HEK293 (cell line): ENCODE results near the gene AKT1.

ENCODE experiments used
- CTCF ChIA-PET: fragments of 350-600 bp; formaldehyde crosslinking; extraction: SDS; loops from one replicate; lab custom pipeline; 2021; ENCODE audit warnings: antibody characterized with exemption; lab: Yijun Ruan, JAX
- POLR2A ChIA-PET: fragments of 300-600 bp; formaldehyde crosslinking; extraction: SDS; loops from one replicate; lab custom pipeline; 2020; ENCODE audit warnings: antibody characterized with exemption, inconsistent platforms; lab: Yijun Ruan, JAX
- H3K27ac ChIP-seq: fragments of 200-500 bp; sonication (Bioruptor generic); 2 replicates; pipeline ENCODE4 v1.5.1; 2014; ENCODE audit warnings: low read depth, low read length, control low read depth, inconsistent platforms; ENCODE audit errors: extremely low read depth
- H3K36me3 ChIP-seq, 2 experiments: fragments of 200-500 bp in 1 of 2; sonication (Bioruptor generic) in 1 of 2; 1 replicate in 1 of 2; 2 replicates in 1 of 2; pipeline ENCODE4 v1.5.1; 2014 to 2017; ENCODE audit warnings: inconsistent platforms in 2 of 2, low read length in 2 of 2; ENCODE audit not compliant: control insufficient read depth in 2 of 2, insufficient read depth in 1 of 2
- H3K4me1 ChIP-seq: fragments of 200-500 bp; sonication (Bioruptor generic); 2 replicates; pipeline ENCODE4 v1.5.1; 2014; ENCODE audit warnings: mild to moderate bottlenecking, low read length, inconsistent platforms; ENCODE audit not compliant: control insufficient read depth, insufficient read depth
- H3K4me3 ChIP-seq: 2 replicates; pipeline ENCODE4 v1.5.1; 2011; ENCODE audit warnings: low read depth, mild to moderate bottlenecking, control low read depth, low read length, moderate library complexity
- H3K9me3 ChIP-seq: fragments of 200-500 bp; sonication (Bioruptor generic); 2 replicates; pipeline ENCODE4 v1.5.1; 2014; ENCODE audit warnings: low read depth, low read length, inconsistent platforms; ENCODE audit not compliant: control insufficient read depth, insufficient read depth
- BCL11A ChIP-seq: fragments of 450-650 bp; formaldehyde crosslinking; IDR thresholded peaks from 2 replicates; pipeline ENCODE4 v1.5.1; 2016; ENCODE audit warnings: low read depth, missing biosample characterization, missing genetic modification characterization
- BCL6B ChIP-seq: fragments of 450-650 bp; formaldehyde crosslinking; IDR thresholded peaks from 2 replicates; pipeline ENCODE4 v1.5.1; 2017; ENCODE audit warnings: missing biosample characterization, missing genetic modification characterization
- EGR2 ChIP-seq: fragments of 450-650 bp; formaldehyde crosslinking; IDR thresholded peaks from 2 replicates; pipeline ENCODE4 v1.5.1; 2016; ENCODE audit warnings: low read depth, missing biosample characterization, missing genetic modification characterization
- MEIS1 ChIP-seq: sonication (generic); formaldehyde crosslinking; IDR thresholded peaks from 2 replicates; pipeline ENCODE4 v1.8.1; 2022; ENCODE audit warnings: missing genetic modification reagents, mild to moderate bottlenecking, borderline replicate concordance
- ZFP69B ChIP-seq: fragments of 450-650 bp; formaldehyde crosslinking; IDR thresholded peaks from 2 replicates; pipeline ENCODE4 v1.5.1; 2016; ENCODE audit warnings: missing biosample characterization, missing genetic modification characterization
- ZNF138 ChIP-seq: fragments of 450-650 bp; formaldehyde crosslinking; IDR thresholded peaks from 2 replicates; pipeline ENCODE4 v1.5.1; 2016; ENCODE audit warnings: missing biosample characterization, missing genetic modification characterization, borderline replicate concordance
- ZNF169 ChIP-seq: fragments of 450-650 bp; formaldehyde crosslinking; IDR thresholded peaks from 2 replicates; pipeline ENCODE4 v1.5.1; 2016; ENCODE audit warnings: missing biosample characterization, missing genetic modification characterization
- ZNF292 ChIP-seq: fragments of 450-650 bp; formaldehyde crosslinking; IDR thresholded peaks from 2 replicates; pipeline ENCODE4 v1.5.1; 2016; ENCODE audit warnings: low read depth, missing biosample characterization, missing genetic modification characterization, borderline replicate concordance
- ZNF391 ChIP-seq: fragments of 450-650 bp; formaldehyde crosslinking; IDR thresholded peaks from 2 replicates; pipeline ENCODE4 v1.5.1; 2016; ENCODE audit warnings: low read depth, missing biosample characterization, missing genetic modification characterization, borderline replicate concordance
- ZNF404 ChIP-seq: fragments of 450-650 bp; formaldehyde crosslinking; IDR thresholded peaks from 2 replicates; pipeline ENCODE4 v1.5.1; 2017; ENCODE audit warnings: missing biosample characterization, missing genetic modification characterization
- ZNF426 ChIP-seq: fragments of 450-650 bp; formaldehyde crosslinking; IDR thresholded peaks from 2 replicates; pipeline ENCODE4 v1.5.1; 2017; ENCODE audit warnings: missing biosample characterization, missing genetic modification characterization, mild to moderate bottlenecking, inconsistent platforms, moderate library complexity
- ZNF518A ChIP-seq: fragments of 450-650 bp; formaldehyde crosslinking; conservative IDR thresholded peaks from 2 replicates; pipeline ENCODE4 v1.5.1; 2016; ENCODE audit warnings: low read depth, missing biosample characterization, missing genetic modification characterization
- ZNF560 ChIP-seq: fragments of 450-650 bp; formaldehyde crosslinking; IDR thresholded peaks from 2 replicates; pipeline ENCODE4 v1.5.1; 2017; ENCODE audit warnings: missing biosample characterization, missing genetic modification characterization, borderline replicate concordance
- ZNF561 ChIP-seq: fragments of 450-650 bp; IDR thresholded peaks from 2 replicates; pipeline ENCODE4 v1.5.1; 2018; ENCODE audit warnings: missing biosample characterization, missing genetic modification characterization, borderline replicate concordance
- ZNF654 ChIP-seq: fragments of 450-650 bp; formaldehyde crosslinking; IDR thresholded peaks from 2 replicates; pipeline ENCODE4 v1.5.1; 2016; ENCODE audit warnings: low read depth, missing biosample characterization, missing genetic modification characterization
- ZNF664 ChIP-seq: fragments of 450-650 bp; formaldehyde crosslinking; IDR thresholded peaks from 2 replicates; pipeline ENCODE4 v1.5.1; 2016; ENCODE audit warnings: missing biosample characterization, missing genetic modification characterization
- ZSCAN16 ChIP-seq: fragments of 450-650 bp; formaldehyde crosslinking; IDR thresholded peaks from 2 replicates; pipeline ENCODE4 v1.5.1; 2016; ENCODE audit warnings: missing biosample characterization, missing genetic modification characterization
- ZSCAN18 ChIP-seq: fragments of 450-650 bp; formaldehyde crosslinking; IDR thresholded peaks from 2 replicates; pipeline ENCODE4 v1.5.1; 2016; ENCODE audit warnings: missing biosample characterization, missing genetic modification characterization

AKT1 gene

GRCh38 chr14:104782808-104783139 lies 12.8 kb downstream of the AKT1 start:
- no peak overlapping the region for H3K4me3 ChIP-seq
- ChIA-PET CTCF (no interaction called here), POLR2A (interaction anchor here (1.0 kb wide), 1 partner anchor 30 kb away, joined by 3 read pairs; the partner anchor contains the start of gene SIVA1)
- H3K27ac ChIP-seq = no peak overlapping the region
- H3K36me3 ChIP-seq = peaks cover 0 to 86% of the 10 kb centered on the region in 2 experiments; a peak in 1 of 3 replicates
- TF ChIP-seq ZNF391 (tag by site-specific recombination) (no peak), BCL6B (tag by site-specific recombination) (no peak), ZNF518A (tag by site-specific recombination) (no peak), ZNF426 (tag by site-specific recombination) (no peak), ZNF404 (tag by site-specific recombination) (no peak)
- TF ChIP-seq, all 188 proteins: peak for 0
- Histone ChIP-seq H3K9me3 (no peaks in the 10 kb centered on the region), H3K4me1 (no peaks in the 10 kb centered on the region)

GRCh38 chr14:104782086-104782807 lies 13.3 kb downstream of the AKT1 start:
- Histone ChIP-seq H3K27ac (no peak overlapping the region), H3K4me1 (no peaks in the 10 kb centered on the region), H3K36me3 (peaks cover 0 to 86% of the 10 kb centered on the region in 2 experiments; a peak in 1 of 3 replicates), H3K9me3 (no peaks in the 10 kb centered on the region), H3K4me3 (no peak overlapping the region)
- TF ChIP-seq BCL11A = no peak
- no peak for TF ChIP-seq EGR2 (tag by site-specific recombination)
- TF ChIP-seq ZNF138 = no peak
- TF ChIP-seq ZNF664 (tag by site-specific recombination) = no peak
- no peak for TF ChIP-seq ZFP69B (tag by site-specific recombination)
- TF ChIP-seq ZNF560 (tag by site-specific recombination) = no peak
- TF ChIP-seq ZSCAN16 (tag by site-specific recombination) = no peak
- no peak for TF ChIP-seq MEIS1 (CRISPR knock-in tag)
- TF ChIP-seq ZNF292 (tag by site-specific recombination) = no peak
- TF ChIP-seq ZNF561 = no peak
- no peak for TF ChIP-seq ZSCAN18
- no peak for TF ChIP-seq ZNF654
- TF ChIP-seq ZNF169 (tag by site-specific recombination) = no peak
- ChIA-PET CTCF (no interaction called here), POLR2A (interaction anchor here (1.0 to 1.1 kb wide), 2 partner anchors 13 to 30 kb away, joined by 3 to 4 read pairs; partner anchors contain the start of gene SIVA1)
